ENCODE measurements around the gene TSEN34. TPM values are rescaled to one million over a fixed set of nuclear protein-coding genes. Genes with fewer than 3 reads are reported as not detected.

TSEN34 gene
- 34.2 TPM for total RNA-seq

DNA sequence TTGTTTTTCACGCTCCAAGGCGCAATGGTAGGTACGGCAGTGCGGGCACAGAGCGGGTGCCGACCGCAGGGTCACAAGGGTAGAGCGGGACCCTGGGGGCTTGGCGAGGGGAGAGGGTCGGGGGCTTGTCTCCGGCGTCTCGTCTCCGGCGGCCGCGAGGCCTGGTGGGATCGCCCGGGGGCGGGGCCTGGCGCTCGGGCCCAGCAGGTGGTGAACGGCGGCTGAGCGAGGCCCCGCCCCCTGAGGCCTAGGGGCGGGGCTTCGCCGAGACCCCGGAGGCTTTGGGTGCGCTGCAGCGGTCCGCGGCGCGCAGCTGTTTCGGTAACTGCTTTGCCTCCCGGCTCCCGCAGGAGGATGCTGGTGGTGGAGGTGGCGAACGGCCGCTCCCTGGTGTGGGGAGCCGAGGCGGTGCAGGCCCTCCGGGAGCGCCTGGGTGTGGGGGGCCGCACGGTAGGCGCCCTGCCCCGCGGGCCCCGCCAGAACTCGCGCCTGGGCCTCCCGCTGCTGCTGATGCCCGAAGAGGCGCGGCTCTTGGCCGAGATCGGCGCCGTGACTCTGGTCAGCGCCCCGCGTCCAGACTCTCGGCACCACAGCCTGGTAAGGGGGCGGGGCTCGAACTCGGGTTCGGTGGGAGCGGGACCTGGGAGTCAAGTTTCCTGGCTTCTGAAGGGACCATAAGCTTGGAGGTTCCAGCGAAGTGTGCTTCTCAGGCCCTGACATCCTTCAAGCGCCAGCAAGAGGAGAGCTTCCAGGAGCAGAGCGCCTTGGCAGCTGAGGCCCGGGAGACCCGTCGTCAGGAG is at the start of gene TSEN34:
Gene TSEN34 (plus strand): TSS at position 298 of the 800 bp plus-strand sequence. CDS start 57 bp downstream, at position 355.
- peak; percentile 83 for DNase-seq

DNA sequence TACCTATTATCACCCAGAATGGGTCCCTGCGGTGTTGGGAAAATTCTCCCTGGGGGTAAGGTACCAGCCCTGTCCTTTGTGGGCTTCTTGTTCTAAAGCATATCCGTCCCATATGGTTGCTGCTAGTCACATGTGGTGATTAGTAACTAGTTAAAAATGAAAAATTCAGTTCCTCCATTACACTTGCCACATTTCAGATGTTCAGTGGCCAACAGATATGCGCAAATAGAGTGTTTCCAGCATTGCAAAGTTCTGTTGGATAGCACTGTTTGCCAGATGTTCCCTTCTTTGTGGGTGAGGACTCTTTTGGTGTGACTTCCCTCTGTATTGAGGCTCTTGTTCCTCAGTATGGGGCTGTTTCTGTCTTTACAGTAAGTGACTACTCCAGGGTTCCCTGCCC is 49.8 kb upstream of the TSEN34 start:
- no peak for DNase-seq

DNA sequence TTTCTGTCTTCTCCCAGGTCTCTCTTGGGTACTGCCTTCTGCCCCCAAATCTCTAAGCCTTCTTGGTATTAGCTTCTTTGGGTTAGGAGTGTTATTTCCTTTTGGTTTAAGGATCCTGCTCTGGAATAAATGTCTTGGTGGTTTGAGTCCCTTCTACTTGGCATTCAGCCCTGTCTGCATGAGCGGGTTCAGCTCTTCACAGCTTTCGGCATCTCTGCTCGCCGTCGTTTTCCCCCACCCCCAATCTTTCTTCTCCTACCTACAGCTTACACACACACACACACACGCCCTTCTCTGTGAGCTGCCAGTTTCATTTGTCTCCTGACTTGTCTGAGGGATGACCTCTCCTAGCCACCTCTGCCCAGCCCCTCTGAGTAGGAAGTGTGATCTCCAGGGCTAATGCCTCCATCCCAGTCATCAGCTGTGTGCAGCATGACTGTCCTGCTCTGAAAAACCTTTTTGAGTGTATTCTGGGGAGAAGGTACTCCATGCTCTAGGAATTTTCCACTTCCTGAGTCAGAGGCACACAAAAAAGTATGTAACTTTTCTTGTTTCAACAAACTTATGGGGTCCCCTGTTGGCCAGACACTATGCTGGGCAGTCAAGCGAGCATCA is 48.8 kb upstream of the TSEN34 start:
- DNase-seq: no peak

DNA sequence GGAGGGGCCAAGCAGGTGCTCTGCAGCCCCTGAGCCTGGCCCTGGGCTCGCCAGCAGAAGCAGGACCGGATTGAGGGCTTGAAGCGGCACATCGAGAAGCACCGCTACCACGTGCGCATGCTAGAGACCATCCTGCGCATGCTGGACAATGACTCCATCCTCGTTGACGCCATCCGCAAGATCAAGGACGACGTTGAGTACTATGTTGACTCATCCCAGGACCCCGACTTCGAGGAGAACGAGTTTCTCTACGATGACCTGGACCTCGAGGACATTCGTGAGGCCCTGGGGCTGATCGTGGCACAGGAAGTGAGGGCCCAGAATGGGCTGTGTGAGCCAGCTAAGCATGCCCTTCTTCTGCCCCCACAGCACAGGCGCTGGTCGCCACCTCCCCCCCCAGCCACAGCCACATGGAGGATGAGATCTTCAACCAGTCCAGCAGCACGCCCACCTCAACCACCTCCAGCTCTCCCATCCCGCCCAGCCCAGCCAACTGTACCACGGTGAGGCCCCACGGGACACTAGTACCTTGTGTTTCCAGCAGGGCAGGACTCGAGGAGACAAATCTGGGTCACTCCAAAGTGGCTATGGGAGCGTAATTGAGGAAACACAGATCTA is 45.5 kb upstream of the TSEN34 start:
- DNase-seq: no peak

DNA sequence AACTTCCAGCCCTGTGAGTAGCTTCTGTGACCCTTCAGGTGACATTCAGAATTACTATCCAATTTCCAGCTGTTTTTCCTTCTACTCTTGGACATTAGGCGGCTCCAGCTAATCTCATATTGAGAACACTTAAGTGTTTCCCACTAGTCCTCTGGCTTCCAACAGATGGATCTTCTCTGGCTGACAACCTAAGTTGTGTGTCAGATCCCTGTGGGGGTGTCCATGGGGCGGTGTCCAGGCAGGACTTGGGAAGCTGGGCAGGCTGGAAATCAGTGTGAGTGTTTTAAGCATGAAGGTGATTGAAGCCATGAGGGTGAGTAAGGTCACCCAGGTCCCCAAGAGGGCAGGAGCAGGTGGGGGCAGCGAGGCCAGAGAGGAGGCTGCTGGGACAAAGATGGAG is 43.4 kb upstream of the TSEN34 start:
- no peak for DNase-seq

DNA sequence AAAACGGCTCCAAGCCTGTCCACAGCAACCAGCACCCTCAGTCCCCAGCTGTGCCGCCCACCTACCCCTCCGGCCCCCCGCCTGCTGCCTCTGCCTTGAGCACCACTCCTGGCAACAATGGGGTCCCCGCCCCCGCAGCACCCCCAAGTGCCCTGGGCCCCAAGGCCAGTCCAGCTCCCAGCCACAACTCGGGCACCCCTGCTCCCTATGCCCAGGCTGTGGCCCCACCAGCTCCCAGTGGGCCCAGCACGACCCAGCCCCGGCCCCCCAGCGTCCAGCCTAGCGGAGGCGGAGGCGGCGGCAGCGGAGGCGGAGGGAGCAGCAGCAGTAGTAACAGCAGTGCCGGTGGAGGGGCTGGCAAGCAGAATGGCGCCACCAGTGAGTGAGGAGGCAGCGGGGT is 43.0 kb upstream of the TSEN34 start:
- no peak for DNase-seq

DNA sequence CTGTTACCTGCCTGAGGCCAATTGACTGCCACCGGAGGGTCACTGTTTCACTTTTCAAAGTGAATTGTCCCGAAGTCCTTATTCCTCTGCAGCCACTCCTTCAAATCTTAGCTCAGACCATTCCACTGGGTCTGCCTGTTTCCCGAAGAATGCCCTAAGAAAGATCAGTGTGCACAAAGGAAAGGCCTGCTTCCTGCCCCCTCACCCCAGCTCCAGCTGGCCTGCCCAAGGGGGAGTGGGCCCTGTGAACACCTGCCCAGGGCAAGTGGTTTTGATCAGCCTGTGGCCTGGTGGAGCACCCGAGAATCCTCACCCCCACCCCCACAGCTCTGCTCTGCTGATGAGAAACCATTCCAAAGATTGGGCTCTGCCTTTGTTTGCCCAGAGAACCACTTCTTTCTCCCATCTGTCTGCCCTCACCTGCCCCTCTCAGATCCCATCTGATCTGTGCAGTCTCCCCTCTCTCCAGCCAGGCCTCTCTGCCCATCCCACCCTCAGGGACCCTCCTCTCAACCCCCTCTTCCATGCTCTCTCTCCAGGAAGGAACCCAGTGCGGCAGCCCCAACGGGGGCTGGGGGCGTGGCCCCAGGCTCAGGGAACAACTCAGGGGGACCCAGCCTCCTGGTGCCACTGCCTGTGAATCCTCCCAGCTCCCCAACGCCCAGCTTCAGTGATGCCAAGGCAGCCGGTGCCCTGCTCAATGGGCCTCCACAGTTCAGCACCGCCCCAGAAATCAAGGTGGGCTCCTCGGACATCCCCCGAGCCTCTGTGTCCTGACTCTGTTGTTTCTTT is 41.9 kb upstream of the TSEN34 start:
- DNase-seq: no peak

DNA sequence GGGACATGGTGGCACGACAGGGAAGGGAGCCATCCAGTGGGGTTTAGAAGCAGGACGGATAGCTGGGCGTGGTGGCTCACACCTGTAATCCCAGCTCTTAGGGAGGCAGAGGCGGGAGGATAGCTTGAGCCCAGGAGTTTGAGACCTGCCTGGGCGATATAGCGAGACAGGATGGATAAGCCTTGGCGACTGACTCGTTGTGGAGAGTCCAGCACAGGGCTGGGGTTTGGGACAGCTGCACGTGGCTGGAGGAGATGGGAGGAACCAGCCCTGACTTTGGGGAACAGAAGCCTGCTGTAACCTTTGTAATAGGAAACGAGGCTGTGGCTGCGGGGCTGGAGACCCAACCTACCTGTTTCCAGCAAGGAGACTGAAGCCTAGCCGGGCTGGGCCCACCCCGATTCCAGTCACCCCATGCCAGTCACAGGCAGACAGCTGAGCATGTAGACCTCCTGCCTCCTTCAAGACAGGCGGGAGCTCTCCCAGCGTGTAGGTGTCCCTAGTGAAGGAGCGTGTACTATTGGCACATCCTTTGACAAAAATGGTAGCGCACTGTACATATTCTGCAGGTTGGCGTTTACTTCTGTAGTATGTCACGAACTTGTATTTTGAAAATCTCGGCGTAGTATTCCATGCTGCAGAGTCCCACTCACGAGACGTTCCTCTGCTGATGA is 39.6 kb upstream of the TSEN34 start:
- peak; percentile 12 for DNase-seq

DNA sequence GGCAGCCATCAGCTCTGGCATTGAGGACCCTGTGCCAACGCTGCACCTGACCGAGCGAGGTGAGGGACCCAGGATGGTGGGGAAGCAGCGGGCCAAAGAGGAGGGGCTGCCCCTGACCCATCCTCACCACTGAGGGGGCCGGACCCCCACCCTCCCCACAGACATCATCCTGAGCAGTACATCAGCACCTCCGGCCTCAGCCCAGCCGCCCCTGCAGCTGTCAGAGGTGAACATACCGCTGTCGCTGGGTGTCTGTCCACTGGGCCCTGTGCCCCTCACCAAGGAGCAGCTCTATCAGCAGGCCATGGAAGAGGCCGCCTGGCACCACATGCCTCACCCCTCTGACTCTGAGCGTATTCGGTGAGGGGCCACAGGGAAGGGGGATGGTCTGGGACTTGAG is 38.8 kb upstream of the TSEN34 start:
- DNase-seq: no peak

DNA sequence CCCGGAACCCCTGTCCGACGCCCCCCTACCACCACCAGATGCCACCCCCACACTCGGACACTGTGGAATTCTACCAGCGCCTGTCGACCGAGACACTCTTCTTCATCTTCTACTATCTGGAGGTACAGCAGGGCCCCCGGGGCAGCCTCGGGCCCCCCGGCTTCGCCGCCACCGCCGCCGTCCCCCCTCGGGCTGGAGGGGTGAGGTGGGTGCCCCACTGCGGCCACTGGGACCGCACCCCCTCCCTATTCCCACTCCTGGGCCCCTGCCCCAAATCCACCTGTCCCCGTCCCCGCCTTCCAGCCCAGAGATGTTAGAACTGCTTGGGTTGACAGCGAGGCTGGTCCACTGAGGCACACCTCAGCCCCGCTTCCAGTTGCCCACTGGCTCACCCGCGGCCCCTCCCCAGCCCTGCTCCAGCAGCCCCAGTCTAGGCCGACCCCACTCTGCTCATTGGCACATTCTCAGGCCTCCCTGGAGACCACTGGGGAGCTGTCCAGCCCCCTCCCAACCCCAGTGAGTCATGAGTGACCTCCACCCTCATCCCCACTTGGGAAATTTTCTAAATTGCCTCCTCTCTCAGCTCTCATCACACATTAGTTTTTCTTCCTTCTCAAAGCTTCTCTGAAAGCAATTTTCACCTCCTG is 38.1 kb upstream of the TSEN34 start:
- DNase-seq: no peak

DNA sequence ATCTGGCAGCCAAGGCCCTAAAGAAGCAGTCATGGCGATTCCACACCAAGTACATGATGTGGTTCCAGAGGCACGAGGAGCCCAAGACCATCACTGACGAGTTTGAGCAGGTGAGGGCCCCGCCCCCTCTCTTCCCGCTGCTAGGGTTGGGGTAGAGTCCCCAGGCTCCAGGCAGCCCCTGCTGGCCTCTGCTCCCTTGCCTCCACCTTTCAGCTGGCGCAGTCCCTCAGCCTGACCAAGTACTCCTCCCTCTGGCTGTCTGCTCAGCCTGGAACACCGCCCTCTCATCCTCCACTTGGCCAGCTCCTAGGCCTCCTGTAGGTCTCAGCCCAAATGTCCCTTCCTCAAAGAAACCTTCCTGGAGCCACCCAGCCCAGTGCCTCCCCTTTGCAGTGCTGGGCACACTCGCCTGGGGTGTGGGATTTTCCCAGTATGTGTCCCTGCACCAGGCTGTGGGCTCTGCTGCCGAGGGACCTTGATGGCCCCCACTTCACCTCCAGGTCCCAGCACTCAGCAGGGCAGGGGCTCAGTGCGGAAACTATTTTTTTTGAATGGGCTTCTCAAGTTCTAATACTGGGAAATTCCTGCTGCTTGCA is 37.3 kb upstream of the TSEN34 start:
- no peak for DNase-seq

DNA sequence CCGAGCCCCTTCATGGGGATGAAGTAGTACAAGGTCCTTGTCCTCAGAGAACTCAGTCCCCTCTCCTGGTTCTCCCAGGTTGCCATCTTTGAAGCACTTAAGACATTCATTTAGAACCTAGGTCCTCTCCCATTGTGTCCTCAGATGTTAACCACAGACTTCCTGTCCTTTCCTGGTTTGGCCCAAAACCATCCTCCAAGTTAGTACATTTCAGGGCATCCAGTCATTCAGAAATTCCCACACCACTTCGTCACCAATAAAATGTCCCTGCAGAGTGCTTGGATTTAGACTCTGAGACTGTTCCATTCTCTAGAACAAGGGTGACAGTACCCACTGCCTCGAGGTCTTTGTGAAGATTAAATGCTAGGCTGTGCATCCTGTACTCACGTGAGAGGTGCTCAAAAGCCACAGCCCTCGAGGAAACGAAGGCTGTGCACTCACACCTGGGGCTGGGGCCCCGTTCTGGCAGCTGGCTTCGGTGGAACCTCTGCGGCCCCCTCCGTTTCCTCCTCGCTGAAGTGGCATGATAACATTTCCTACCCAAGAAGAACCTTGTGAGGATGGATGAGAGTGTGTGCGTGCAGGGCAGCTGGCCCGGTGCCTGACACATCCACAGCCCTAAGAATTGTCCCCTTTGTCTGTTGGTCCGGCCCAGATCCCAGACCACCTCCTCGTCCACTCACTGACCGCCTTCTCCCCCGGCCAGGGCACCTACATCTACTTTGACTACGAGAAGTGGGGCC is 36.3 kb upstream of the TSEN34 start:
- DNase-seq: no peak

DNA sequence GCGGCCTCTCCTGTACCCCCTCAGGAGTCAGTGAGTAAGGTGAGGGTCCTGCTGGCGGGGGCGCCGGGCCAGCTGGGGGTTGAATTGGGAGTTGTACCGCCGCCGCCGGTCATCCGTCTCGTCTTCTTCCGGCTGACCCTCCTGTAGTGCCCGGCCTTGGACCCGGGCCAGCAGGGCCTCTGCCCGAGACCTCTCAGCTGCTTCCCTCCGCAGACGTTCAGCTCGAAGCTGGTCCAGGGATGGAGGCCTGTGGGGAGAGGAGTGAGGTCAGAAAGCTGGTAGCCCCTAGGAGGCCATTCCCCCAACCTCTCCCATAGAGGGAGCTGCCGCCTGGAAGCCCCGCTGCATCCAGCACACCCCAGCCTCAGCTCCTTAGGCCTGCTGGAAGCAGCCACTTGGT is 35.4 kb upstream of the TSEN34 start:
- DNase-seq: no peak

DNA sequence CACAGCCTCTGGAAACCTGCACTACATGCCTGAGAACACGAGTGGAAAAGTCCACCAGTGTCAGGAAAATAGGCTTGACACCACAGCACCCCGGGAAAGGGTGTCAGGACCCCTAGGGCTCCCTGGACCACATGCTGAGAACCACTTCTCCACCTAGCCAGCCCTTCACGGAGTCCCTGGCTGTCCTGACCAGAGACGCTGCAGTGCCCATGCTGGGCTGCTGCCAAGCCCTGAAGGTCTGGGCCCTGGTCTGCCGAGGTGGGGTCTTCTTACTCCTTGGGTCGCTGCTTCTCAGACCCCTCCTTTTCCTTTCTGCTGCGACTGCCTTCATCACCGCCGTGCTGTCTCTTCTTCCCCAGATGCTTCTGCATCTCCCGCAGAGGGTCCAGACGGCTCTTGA is 34.6 kb upstream of the TSEN34 start:
- no peak for DNase-seq

DNA sequence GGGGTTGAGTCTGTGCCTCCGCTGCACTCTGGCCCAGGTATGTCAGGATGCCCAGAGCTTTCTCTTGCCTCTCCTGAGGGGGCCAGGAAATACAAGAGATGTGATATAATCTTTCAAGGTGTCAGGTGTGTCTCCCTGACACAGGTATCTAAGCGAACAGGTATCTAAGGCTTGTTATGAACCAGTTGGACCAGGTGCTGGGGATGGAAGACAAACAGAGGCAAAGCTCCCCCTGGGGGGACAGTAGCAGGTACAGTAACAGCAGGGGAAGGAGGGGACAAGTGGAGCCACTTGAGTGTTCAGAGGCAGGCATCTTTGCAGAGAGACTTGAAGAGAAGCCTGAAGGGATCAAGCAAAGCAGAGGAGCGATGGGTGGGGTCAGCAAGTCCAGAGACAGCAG is 34.2 kb upstream of the TSEN34 start:
- no peak for DNase-seq

DNA sequence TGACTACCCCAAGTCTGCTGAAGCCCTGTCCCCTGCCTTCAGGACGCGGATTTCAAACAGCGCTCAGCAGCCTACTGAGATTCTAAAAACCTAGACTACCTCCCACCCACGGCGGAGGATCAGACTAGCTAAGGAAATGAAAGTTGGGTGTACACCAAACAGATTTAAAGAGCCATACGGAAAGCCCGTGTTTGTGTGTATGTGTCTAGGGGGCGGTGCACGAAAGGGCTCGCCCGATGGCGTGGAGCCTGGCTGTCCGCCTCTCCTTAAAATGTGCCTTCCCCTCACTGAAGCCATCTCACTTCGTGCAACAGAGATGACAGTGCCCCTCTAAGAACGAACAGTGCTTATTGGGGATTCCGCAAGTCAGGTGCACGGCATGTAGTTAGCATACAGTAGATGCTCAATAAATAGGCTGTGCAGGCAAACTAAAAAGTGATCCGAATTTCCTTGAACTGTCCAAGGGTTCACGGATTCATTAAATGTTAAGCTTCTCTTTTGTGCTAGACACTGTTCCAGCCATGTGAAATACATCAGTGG is 32.2 kb upstream of the TSEN34 start:
- DNase-seq: no peak

DNA sequence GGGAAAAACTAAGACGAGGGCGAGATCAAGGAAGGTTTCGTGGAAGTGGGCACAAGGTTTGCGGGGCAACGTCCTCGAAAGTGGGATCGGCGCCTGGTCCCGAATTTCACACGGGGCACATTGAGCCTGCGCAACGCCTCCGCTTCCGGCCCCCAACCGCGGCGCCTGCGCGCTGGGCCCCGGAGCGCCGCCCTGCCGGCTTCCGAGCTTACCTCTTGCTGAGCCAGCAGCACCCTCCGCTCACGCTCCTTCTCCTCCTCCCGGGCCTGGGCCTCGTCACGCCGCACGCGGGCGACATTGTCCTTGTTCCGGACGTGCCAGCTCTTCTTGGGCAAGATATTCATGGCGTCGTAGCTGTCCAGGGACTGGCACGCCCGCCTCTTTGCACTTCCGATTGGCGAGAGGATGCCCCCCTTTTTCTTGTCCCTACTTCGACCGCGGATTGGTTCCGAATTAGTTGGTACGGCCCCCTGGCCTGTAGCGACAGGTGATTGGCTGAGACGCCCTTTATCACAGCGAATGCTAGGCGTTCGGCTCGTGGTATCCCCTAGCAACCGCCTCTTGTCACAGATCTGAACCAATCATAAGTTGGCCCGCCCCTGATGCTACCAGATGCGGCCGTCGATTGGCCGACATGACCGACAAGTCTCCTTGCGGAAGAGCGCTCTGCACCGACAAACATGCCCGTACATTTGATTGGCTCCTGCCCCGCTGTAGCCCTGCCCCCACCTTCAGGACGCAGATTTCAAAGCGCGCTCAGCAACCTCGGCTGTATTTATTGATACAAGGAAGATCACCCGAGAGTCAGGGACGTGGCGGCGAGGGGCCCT is 31.5 kb upstream of the TSEN34 start, which contains the start of gene LENG1:
Gene LENG1 (minus strand): TSS at position 370 of the 830 bp plus-strand sequence. CDS start 26 bp downstream, at position 344.
- peak; percentile 99 for DNase-seq

DNA sequence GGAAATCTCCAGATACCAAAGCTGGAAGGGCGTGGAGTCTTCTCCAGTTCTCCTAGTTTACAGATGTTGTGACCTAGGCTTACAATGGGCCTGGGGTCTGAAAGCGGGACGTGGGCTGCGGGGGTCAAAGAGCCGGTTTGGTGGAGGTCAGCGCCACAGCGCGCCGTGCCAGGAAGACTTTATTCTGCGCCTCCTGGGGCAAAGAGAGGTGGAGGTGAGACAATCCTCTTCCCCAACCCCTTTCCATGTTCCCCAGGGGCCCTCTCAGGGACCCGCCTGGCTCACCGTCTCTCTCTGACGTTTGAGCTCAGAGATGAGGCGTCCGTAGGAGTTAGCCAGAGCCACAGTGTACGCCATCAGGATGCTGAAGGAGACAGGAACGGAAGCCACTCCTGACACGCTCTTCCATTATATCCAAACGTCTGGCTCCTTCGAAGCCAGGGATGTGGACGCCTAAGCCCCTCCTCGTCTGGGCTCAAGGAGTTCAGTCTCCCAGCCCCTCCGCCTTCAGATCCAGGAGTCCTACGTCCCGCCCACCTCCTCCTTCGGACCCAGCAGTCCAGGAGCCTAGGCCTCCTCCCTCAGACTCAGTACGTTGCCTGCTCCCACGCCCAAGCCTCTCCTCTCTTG is 30.8 kb upstream of the TSEN34 start:
- DNase-seq: no peak

DNA sequence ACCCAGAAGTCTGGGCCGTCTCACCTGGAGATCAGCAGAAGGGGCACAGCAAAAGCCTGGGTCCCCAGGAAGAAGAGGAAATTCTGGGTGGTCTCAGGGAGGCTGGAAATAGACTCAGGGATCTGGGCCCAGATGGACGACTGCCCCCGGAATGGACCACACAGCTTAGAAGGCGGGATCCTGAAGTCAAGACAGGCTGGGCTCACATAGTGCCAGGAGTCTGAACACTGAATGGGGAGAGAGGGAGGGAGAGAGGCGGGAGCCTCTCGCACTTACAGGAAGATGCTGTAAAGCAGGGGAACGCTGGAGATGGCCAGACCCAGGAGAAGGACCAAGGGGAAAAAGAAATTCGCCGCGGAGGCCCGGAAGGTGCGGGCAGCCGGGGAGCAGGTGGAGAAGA is 30.3 kb upstream of the TSEN34 start:
- DNase-seq: no peak
